K562 (cell line): ENCODE data around the gene MRAS. TPM values are rescaled to one million over a fixed set of nuclear protein-coding genes. Genes with fewer than 3 reads are reported as not detected.

ENCODE experiments used
- ATAC-seq: fragments of 200-7000 bp; cut with Tn5 transposase; 3 replicates; pipeline ENCODE4 v1.9.1; 2020; ENCODE audit warnings: moderate library complexity
- BruUV-seq: library from RNA; stranded (reverse); fragments of 400-500 nt; replicated peaks from 2 replicates; lab custom pipeline; 2021; lab: Mats Ljungman, UMichigan
- CTCF ChIA-PET: fragments of 300-600 bp; formaldehyde crosslinking; extraction: SDS; loops from one replicate; lab custom pipeline; 2021; ENCODE audit warnings: low intra/inter-chr PET ratio; lab: Yijun Ruan, JAX
- POLR2A ChIA-PET: fragments of 300-600, 350-650 bp; sonication (Branson Sonifier 250); formaldehyde crosslinking; extraction: SDS; loops from one replicate; lab custom pipeline; 2021; ENCODE audit warnings: antibody characterized with exemption, inconsistent platforms; lab: Yijun Ruan, JAX
- DNase-seq, 4 experiments: peaks; one replicate each; pipeline versions ENCODE4 v3.0.0 to v3.0.0-alpha.2; 2011 to 2018; ENCODE audit warnings: low spot score in 3 of 4, mixed read lengths in 3 of 4; ENCODE audit errors: extremely low read depth in 1 of 4
- FAIRE-seq: peaks from 2 replicates; lab custom pipeline; 2011; peaks lifted over from hg19 to GRCh38; lab: Jason Lieb, UNC
- H2AFZ ChIP-seq: 2 replicates; pipeline ENCODE4 v1.6.0; 2011; ENCODE audit warnings: low read depth, low read length, control low read depth, inconsistent platforms
- H3K27ac ChIP-seq: fragments of 200-600 bp; 3 replicates; pipeline ENCODE4 v1.8.0; 2011; ENCODE audit warnings: low read depth, mild to moderate bottlenecking, control low read depth, inconsistent platforms, low read length, moderate library complexity, mixed read lengths; ENCODE audit errors: extremely low read depth
- H3K27me3 ChIP-seq, 2 experiments: fragments of 300-600 bp in 1 of 2; 2 replicates in 1 of 2; 3 replicates in 1 of 2; pipeline versions ENCODE4 v1.6.0 to v1.8.0; 2011; ENCODE audit warnings: inconsistent platforms in 2 of 2, low read length in 2 of 2, mild to moderate bottlenecking in 1 of 2, mixed read lengths in 1 of 2, moderate library complexity in 1 of 2; ENCODE audit not compliant: control insufficient read depth in 2 of 2, insufficient read depth in 2 of 2
- H3K36me3 ChIP-seq: fragments of 300-600 bp; 3 replicates; pipeline ENCODE4 v1.8.0; 2011; ENCODE audit warnings: mild to moderate bottlenecking, low read length, inconsistent platforms; ENCODE audit not compliant: control insufficient read depth, insufficient read depth
- H3K4me1 ChIP-seq, 2 experiments: fragments of 200-600 bp in 1 of 2; replicated peaks in 1 of 2; 2 replicates in 1 of 2; 3 replicates in 1 of 2; pipeline versions ENCODE4 v1.5.1 to v1.8.0; 2011; ENCODE audit warnings: inconsistent platforms in 2 of 2, low read length in 2 of 2, mild to moderate bottlenecking in 1 of 2, mixed read lengths in 1 of 2, moderate library complexity in 1 of 2; ENCODE audit not compliant: control insufficient read depth in 2 of 2, insufficient read depth in 2 of 2
- H3K4me2 ChIP-seq: 2 replicates; pipeline ENCODE4 v1.6.1; 2011; ENCODE audit warnings: low read length, control low read depth, inconsistent platforms, mixed read lengths; ENCODE audit not compliant: insufficient read depth
- H3K4me3 ChIP-seq: fragments of 200-600 bp; sonication (generic), shearing (Covaris generic); 2 replicates; pipeline ENCODE4 v1.5.1; 2016; ENCODE audit warnings: control low read depth, inconsistent platforms
- H3K79me2 ChIP-seq: fragments of 200-600 bp; 3 replicates; pipeline ENCODE4 v1.8.0; 2011; ENCODE audit warnings: low read length, inconsistent platforms; ENCODE audit not compliant: control insufficient read depth, insufficient read depth
- H3K9ac ChIP-seq, 2 experiments: 2 replicates each; pipeline versions ENCODE4 v1.6.0 to v1.6.1; 2011; ENCODE audit warnings: low read depth in 2 of 2, low read length in 2 of 2, control low read depth in 1 of 2, inconsistent platforms in 1 of 2, mild to moderate bottlenecking in 1 of 2, mixed read lengths in 1 of 2; ENCODE audit not compliant: insufficient read depth in 1 of 2
- H3K9me1 ChIP-seq: one replicate; pipeline ENCODE4 v1.6.0; 2011; ENCODE audit warnings: inconsistent platforms, mild to moderate bottlenecking, low read length, moderate library complexity; ENCODE audit not compliant: control insufficient read depth, insufficient read depth
- H3K9me3 ChIP-seq: replicated peaks from 2 replicates; pipeline ENCODE4 v1.5.1; 2011; ENCODE audit warnings: low read depth, low read length, inconsistent platforms; ENCODE audit not compliant: control insufficient read depth, insufficient read depth
- H4K20me1 ChIP-seq: replicated peaks from 2 replicates; pipeline ENCODE4 v1.6.1; 2011; ENCODE audit warnings: low read length, inconsistent platforms, mixed read lengths; ENCODE audit not compliant: control insufficient read depth, insufficient read depth
- ASH1L ChIP-seq: fragments of 450-650 bp; IDR thresholded peaks from 2 replicates; pipeline ENCODE4 v1.6.1; 2018; ENCODE audit warnings: borderline replicate concordance, mild to moderate bottlenecking, low read depth; ENCODE audit not compliant: partially characterized antibody
- CHD2 ChIP-seq: IDR thresholded peaks from 2 replicates; pipeline ENCODE4 v1.6.1; 2011; ENCODE audit warnings: low read depth, low read length
- DLX4 ChIP-seq: fragments of 250-450 bp; sonication (Bioruptor Pico); IDR thresholded peaks from 2 replicates; pipeline ENCODE4 v1.6.1; 2021; ENCODE audit warnings: mild to moderate bottlenecking
- FOXO4 ChIP-seq: fragments of 450-650 bp; formaldehyde crosslinking; IDR thresholded peaks from 2 replicates; pipeline ENCODE4 v1.4.0; 2020; ENCODE audit warnings: mild to moderate bottlenecking, moderate library complexity
- GMEB1 ChIP-seq: fragments of 250-450 bp; sonication (Bioruptor Pico); IDR thresholded peaks from 2 replicates; pipeline ENCODE4 v1.4.0; 2020; ENCODE audit warnings: mild to moderate bottlenecking
- LCOR ChIP-seq: sonication (generic); formaldehyde crosslinking; IDR thresholded peaks from 2 replicates; pipeline ENCODE4 v1.8.0; 2022; ENCODE audit warnings: mild to moderate bottlenecking, missing genetic modification reagents
- PRPF4 ChIP-seq: fragments of 200-400 bp; formaldehyde crosslinking; IDR thresholded peaks from one replicate; pipeline ENCODE4 v1.6.1; 2017; ENCODE audit warnings: low read length, low read depth, mild to moderate bottlenecking; ENCODE audit not compliant: insufficient read depth, poor library complexity, severe bottlenecking
- PURB ChIP-seq: sonication (generic); formaldehyde crosslinking; IDR thresholded peaks from 2 replicates; pipeline ENCODE4 v1.9.0; 2021; ENCODE audit warnings: low read depth, mild to moderate bottlenecking, missing genetic modification reagents
- SAFB ChIP-seq: fragments of 200-400 bp; formaldehyde crosslinking; IDR thresholded peaks from 2 replicates; pipeline ENCODE4 v1.6.1; 2017; ENCODE audit warnings: low read depth, low read length, borderline replicate concordance
- SIX5 ChIP-seq, 2 experiments: IDR thresholded peaks; 2 replicates each; pipeline ENCODE4 v1.6.1; 2011; ENCODE audit warnings: low read length in 2 of 2, borderline replicate concordance in 1 of 2, low read depth in 1 of 2, mild to moderate bottlenecking in 1 of 2, moderate library complexity in 1 of 2; ENCODE audit not compliant: insufficient read depth in 1 of 2
- SMARCA5 ChIP-seq: fragments of 450-650 bp; IDR thresholded peaks from 2 replicates; pipeline ENCODE4 v1.6.1; 2016
- ZFP1 ChIP-seq: fragments of 450-650 bp; formaldehyde crosslinking; IDR thresholded peaks from 2 replicates; pipeline ENCODE4 v1.4.0; 2020; ENCODE audit warnings: mild to moderate bottlenecking, mixed read lengths
- ZNF121 ChIP-seq: sonication (generic); formaldehyde crosslinking; conservative IDR thresholded peaks from 2 replicates; pipeline ENCODE4 v1.8.0; 2022; ENCODE audit warnings: missing genetic modification reagents
- ZNF347 ChIP-seq: fragments of 450-650 bp; formaldehyde crosslinking; IDR thresholded peaks from 2 replicates; pipeline ENCODE4 v1.4.0; 2020; ENCODE audit warnings: low read depth, mild to moderate bottlenecking, moderate library complexity
- ZNF507 ChIP-seq: conservative IDR thresholded peaks from 2 replicates; pipeline ENCODE4 v1.6.1; 2017; ENCODE audit warnings: missing genetic modification characterization, missing compliant biosample characterization
- ZNF639 ChIP-seq, 2 experiments: fragments of 200-800 bp in 1 of 2; sonication (Bioruptor generic) in 1 of 2; sonication (generic) in 1 of 2; formaldehyde crosslinking in 1 of 2; IDR thresholded peaks in 1 of 2; conservative IDR thresholded peaks in 1 of 2; 2 replicates each; pipeline versions ENCODE4 v1.5.0 to v1.6.1; 2016 to 2020; ENCODE audit warnings: missing compliant biosample characterization in 1 of 2, missing genetic modification characterization in 1 of 2, missing genetic modification reagents in 1 of 2
- ZNF780A ChIP-seq: fragments of 250-450 bp; sonication (Bioruptor Pico); IDR thresholded peaks from 2 replicates; pipeline ENCODE4 v1.5.0; 2021; ENCODE audit warnings: mild to moderate bottlenecking
- WGBS: fragments of 100-300 bp; shearing (Covaris generic); methylation state at CpG from one replicate; pipeline ENCODE4 v1.1.6; 2016; ENCODE audit warnings: low coverage, mixed read lengths; ENCODE audit not compliant: insufficient coverage; ENCODE audit errors: missing lambda C conversion rate; 5-methylcytosine and 5-hydroxymethylcytosine counted together
- in situ Hi-C: fragments of 300-500 bp; cut with MboI; formaldehyde crosslinking; loops from 4 replicates; pipeline ENCODE4 v1.15.0; 2018; ENCODE audit warnings: inconsistent platforms, mixed read lengths
- intact Hi-C: fragments of 100-400 bp; cut with micrococcal nuclease; formaldehyde crosslinking; loops from 2 replicates; pipeline ENCODE4 v1.14.2; 2022
- polyA plus RNA-seq, 8 experiments: library from polyadenylated mRNA; depleted of rRNA in 4 of 8; stranded (reverse) in 5 of 8; unstranded in 3 of 8; fragments of >200 nt; fragmentation: Nextera tagmentation in 2 of 8; fragmentation: Illumina TruSeq in 1 of 8; extraction: Ambion mirVana in 2 of 8; extraction: Trizol in 1 of 8; gene quantifications; 2 replicates each; pipeline versions ENCODE4 v1.2.1 to v1.2.3, GENCODE V29; 2011 to 2014; ENCODE audit warnings: inconsistent platforms in 1 of 8, missing spikeins in 1 of 8
- total RNA-seq, 7 experiments: library from RNA; depleted of rRNA in 6 of 7; stranded (reverse); fragments of >200 nt in 6 of 7; fragmentation: Illumina TruSeq in 2 of 7; extraction: Trizol in 2 of 7; gene quantifications; 2 replicates each; pipeline versions ENCODE4 v1.2.1 to v1.2.3, GENCODE V29; 2011 to 2021; ENCODE audit warnings: low replicate concordance in 1 of 7

Gene MRAS
- total and polyA plus RNA-seq, 9 of the 15 experiments (the other 6 are each of a cell fraction or from before 2014, with no cell fraction given), result 1.5 to 10.0 (median 5.0) TPM

DNA sequence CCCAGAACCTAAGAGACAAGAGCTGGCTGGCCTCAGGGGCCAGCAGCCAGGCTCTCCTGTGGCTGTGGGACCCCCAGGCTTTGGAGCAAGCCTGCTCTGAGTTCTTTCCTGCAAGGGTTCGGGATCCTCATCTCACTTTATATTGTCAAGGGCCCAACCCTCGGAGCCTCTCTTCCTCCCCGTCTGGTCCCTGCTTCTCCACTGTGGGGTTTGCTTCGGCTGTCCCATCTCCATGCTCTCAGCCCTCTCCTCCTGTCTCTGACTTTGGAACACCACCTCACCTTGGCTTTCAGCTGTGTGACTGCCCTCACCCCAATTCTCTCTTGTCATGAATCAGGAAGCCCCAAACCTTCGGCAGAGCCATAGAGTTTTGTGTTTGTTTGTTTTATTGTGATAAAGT is 30.0 kb downstream of the MRAS start:
- Histone ChIP-seq H3K9me3 (no peaks in the 10 kb centered on the region), H3K4me2 (no peak overlapping the region), H3K36me3 (no peaks in the 10 kb centered on the region), H3K9me1 (no peaks in the 10 kb centered on the region), H2AFZ (no peak overlapping the region), H3K27ac (no peak overlapping the region), H3K79me2 (no peaks in the 10 kb centered on the region), H3K4me1 (no peaks in the 10 kb centered on the region; a peak in 1 of 5 replicates), H4K20me1 (no peaks in the 10 kb centered on the region), H3K27me3 (no peaks in the 10 kb centered on the region), H3K4me3 (no peak overlapping the region), H3K9ac (no peak overlapping the region)
- POLR2A ChIA-PET, result interaction anchor here (1.3 kb wide), 1 partner anchor 11 kb away, joined by 6 read pairs; no protein-coding TSS in a partner anchor
- TF ChIP-seq PRPF4 (no peak), PURB (CRISPR knock-in tag) (no peak), CHD2 (no peak), LCOR (CRISPR knock-in tag) (no peak), SAFB (no peak), SMARCA5 (no peak), ZNF121 (CRISPR knock-in tag) (no peak), GMEB1 (CRISPR knock-in tag) (no peak), ZNF780A (CRISPR knock-in tag) (no peak), ZNF639 (CRISPR knock-in tag; conservative IDR thresholded peaks at IDR 0.05 in 1 of 2, IDR thresholded peaks at IDR 0.05 in 1 of 2) (no peak), FOXO4 (CRISPR knock-in tag) (no peak), SIX5 (IDR thresholded peaks at IDR 0.05; ENCODE audit: borderline replicate concordance in 1 of 2, insufficient read depth in 1 of 2, low read depth in 1 of 2, low read length in 2 of 2) (no peak), DLX4 (CRISPR knock-in tag) (no peak), ZNF507 (no peak), ZNF347 (CRISPR knock-in tag) (no peak), ASH1L (no peak), ZFP1 (no peak)
- in situ Hi-C loops (no loop called here), intact Hi-C loops (no loop called here)
- no TSS peak for BruUV-seq
- WGBS, result 6% methylated on average over 5 of the region's 5 CpGs
- DNase-seq, result no peak
- CTCF ChIA-PET, result no interaction called here
- no peak for FAIRE-seq
- ATAC-seq, result no peak
